Measurements from ENCODE around the gene ENDOV. TPM values are rescaled to one million over a fixed set of nuclear protein-coding genes. Genes with fewer than 3 reads are reported as not detected.

The ENDOV gene
- polyA plus RNA-seq, 1 experiment: 29.8 TPM

DNA sequence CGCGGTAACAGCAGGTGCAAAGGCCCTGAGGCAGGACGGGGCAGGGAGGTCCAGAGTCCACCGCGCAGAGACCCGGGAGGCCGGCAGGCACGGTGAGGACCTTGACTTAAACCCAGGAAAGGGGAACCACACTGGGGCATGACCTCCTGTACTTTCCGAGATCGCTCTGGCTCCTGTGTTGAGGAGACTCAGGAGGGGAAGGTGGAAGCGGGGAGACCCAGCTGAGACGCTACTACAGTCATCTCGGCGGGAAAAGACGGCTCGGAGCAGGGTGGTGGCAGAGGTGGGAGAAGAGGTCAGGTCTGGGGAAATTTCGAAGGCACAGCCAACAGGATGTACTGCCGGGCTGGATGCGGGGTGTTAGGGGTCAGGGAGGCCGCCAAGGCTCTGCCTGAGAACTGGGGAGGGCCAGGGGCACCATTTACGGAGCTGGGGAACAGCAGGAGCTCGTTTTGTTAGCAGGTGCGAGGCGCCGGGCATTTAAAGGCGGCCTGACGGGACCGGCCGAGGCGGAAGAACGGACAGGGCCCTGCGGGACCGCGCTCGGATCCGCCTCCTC, 39.1 kb downstream of the ENDOV start:
- no peak for DNase-seq (ENCODE audit: low read depth)
- TF ChIP-seq, protein P1, sequence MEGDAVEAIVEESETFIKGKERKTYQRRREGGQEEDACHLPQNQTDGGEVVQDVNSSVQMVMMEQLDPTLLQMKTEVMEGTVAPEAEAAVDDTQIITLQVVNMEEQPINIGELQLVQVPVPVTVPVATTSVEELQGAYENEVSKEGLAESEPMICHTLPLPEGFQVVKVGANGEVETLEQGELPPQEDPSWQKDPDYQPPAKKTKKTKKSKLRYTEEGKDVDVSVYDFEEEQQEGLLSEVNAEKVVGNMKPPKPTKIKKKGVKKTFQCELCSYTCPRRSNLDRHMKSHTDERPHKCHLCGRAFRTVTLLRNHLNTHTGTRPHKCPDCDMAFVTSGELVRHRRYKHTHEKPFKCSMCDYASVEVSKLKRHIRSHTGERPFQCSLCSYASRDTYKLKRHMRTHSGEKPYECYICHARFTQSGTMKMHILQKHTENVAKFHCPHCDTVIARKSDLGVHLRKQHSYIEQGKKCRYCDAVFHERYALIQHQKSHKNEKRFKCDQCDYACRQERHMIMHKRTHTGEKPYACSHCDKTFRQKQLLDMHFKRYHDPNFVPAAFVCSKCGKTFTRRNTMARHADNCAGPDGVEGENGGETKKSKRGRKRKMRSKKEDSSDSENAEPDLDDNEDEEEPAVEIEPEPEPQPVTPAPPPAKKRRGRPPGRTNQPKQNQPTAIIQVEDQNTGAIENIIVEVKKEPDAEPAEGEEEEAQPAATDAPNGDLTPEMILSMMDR (IDR thresholded peaks at IDR 0.05; ENCODE audit: insufficient read depth, low read depth, low read length): no peak
- Histone ChIP-seq H3K36me3 (ENCODE audit: control insufficient read depth, insufficient read depth, low read length) (no peaks in the 10 kb centered on the region), H3K27me3 (ENCODE audit: control insufficient read depth, insufficient read depth, low read length) (peaks cover 2% of the 10 kb centered on the region; the same call in 1 of the 2 replicates), H3K4me3 (ENCODE audit: low read depth, low read length) (peak overlapping the region; percentile 62)
- CTCF ChIA-PET: interaction anchor here (0.9 to 1.3 kb wide), 2 partner anchors 10 to 121 kb away, joined by 3 read pairs; no protein-coding TSS in a partner anchor
- POLR2A ChIA-PET: interaction anchor here (0.6 kb wide), 3 partner anchors 16 to 1627 kb away, joined by 3 read pairs; no protein-coding TSS in a partner anchor

DNA sequence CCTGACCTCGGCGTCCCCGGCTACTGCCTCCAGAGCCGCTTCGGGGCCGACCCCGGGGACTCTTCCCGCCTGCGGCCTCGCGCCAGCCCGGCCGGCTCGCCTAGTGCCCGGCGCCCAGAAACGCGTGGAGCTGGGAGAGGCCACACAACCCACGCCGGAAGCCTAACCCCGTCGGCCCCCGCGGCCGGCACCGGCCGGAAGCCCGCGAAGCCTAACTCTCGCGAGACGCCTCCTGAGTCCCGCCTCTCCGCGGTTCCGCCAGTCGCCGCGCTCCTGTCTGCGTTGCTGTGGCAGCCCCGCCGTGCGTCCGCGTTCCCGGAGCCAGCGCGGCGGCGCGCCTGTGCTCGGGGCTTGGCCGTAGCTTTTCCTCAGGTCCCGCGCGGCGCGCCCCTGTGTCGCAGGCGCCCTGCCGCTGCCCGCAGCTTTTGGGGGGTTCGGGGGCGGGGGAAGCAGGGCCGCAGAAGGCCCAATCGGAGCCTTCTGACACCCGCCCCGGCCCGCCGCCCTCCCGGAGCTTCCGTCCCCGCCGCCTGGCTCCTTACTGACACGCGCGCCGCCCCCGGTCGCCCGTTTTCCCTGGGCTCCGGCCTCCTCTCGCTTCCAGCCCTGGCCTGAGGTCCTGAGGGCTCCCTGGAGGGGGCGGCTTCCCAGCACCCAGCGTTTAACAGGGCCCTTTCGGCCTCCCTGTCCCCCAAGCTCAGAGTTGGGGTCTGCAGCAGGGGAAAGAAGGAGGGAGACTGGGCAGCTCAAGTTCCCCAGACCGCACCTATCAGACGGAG, 39.8 kb downstream of the ENDOV start:
- Histone ChIP-seq H3K4me3 (ENCODE audit: low read depth, low read length) (peak overlapping the region; percentile 62), H3K27me3 (ENCODE audit: control insufficient read depth, insufficient read depth, low read length) (peaks cover 2% of the 10 kb centered on the region; the same call in 1 of the 2 replicates), H3K36me3 (ENCODE audit: control insufficient read depth, insufficient read depth, low read length) (no peaks in the 10 kb centered on the region)
- POLR2A ChIA-PET: interaction anchor here (0.6 kb wide), 3 partner anchors 16 to 1628 kb away, joined by 3 to 4 read pairs (median 3); no protein-coding TSS in a partner anchor
- TF ChIP-seq, protein P1 (IDR thresholded peaks at IDR 0.05; ENCODE audit: insufficient read depth, low read depth, low read length): no peak
- peak; percentile 77 for DNase-seq (ENCODE audit: low read depth)
- CTCF ChIA-PET: interaction anchor here (0.8 to 1.3 kb wide), 4 partner anchors 9 to 528 kb away, joined by 3 to 5 read pairs (median 3); no protein-coding TSS in a partner anchor

DNA sequence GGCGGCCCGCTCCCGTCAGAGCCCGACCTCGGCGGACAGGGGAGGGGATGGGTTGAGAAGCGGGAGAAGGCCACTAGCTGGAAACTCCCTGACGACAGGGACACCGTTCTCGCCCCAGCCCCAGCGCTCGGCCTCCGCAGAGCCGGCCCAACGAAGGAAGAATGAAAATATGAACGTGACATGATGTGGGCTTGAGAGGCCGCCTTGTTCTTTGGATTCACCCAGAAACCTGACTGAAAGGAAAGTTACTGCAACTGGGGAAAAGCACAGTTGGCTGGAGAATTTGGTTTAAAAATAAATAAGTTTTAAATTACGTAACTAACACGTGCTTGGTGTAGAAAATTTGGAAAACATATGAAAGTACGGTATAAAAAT, 40.4 kb downstream of the ENDOV start:
- peaks cover 2% of the 10 kb centered on the region; the same call in 1 of the 2 replicates for H3K27me3 ChIP-seq (ENCODE audit: control insufficient read depth, insufficient read depth, low read length)
- no peak for DNase-seq (ENCODE audit: low read depth)
- ChIA-PET CTCF (interaction anchor here (0.8 to 1.3 kb wide), 3 partner anchors 9 to 527 kb away, joined by 3 to 5 read pairs (median 3); no protein-coding TSS in a partner anchor), POLR2A (no interaction called here)
- TF ChIP-seq, protein P1 (IDR thresholded peaks at IDR 0.05; ENCODE audit: insufficient read depth, low read depth, low read length): no peak
- H3K36me3 ChIP-seq (ENCODE audit: control insufficient read depth, insufficient read depth, low read length): no peaks in the 10 kb centered on the region
- H3K4me3 ChIP-seq (ENCODE audit: low read depth, low read length): peak overlapping the region; percentile 62

DNA sequence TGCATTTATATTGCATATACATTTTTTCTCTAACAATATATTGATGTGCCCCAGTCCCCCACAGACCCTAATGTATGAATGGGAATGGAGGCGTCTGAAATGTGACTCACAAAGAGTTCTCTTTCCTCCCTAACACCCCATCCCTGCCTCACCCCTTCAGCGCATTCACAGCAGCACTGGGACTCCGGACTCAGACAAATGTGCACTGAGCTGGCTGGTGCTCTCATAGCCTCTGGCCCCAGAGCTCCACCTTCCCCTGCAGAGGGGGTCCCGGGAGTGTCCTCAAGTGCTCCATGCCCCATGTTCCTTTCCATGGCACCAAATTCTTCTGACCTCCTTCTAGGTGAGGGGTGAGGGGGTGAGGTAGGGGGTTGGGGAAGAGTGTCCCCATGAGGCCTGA, 40.8 kb downstream of the ENDOV start:
- DNase-seq (ENCODE audit: low read depth): no peak
- ChIA-PET POLR2A (no interaction called here), CTCF (interaction anchor here (1.3 kb wide), 1 partner anchor 8 kb away, joined by 3 read pairs; no protein-coding TSS in a partner anchor)
- TF ChIP-seq, protein P1 (IDR thresholded peaks at IDR 0.05; ENCODE audit: insufficient read depth, low read depth, low read length): no peak
- Histone ChIP-seq H3K36me3 (ENCODE audit: control insufficient read depth, insufficient read depth, low read length) (no peaks in the 10 kb centered on the region), H3K4me3 (ENCODE audit: low read depth, low read length) (no peak overlapping the region), H3K27me3 (ENCODE audit: control insufficient read depth, insufficient read depth, low read length) (peaks cover 4% of the 10 kb centered on the region; the same call in 1 of the 2 replicates)

Measured in BJ (cell line).